HG03457 (cell line): ENCODE data around the gene ZNF219.

ENCODE experiments used
- ATAC-seq: cut with Tn5 transposase; IDR thresholded peaks from one replicate; pipeline ENCODE4 v1.9.1; 2021; ENCODE audit warnings: moderate number of reproducible peaks; ENCODE audit not compliant: unreplicated experiment

The ZNF219 gene

GRCh38 chr14:21098076-21098891, at the start of gene ZNF219:
Gene ZNF219, minus strand, starts transcription at chr14:21098655. Its CDS starts 5,064 bp downstream, at chr14:21093591.
- ATAC-seq = no peak

GRCh38 chr14:21145437-21145836, 47.0 kb upstream of the ZNF219 start:
- no peak for ATAC-seq

- no peak for ATAC-seq
Observed at GRCh38 chr14:21142357-21142756, 43.9 kb upstream of the ZNF219 start.

- ATAC-seq = no peak
Observed at GRCh38 chr14:21136024-21136423, 37.6 kb upstream of the ZNF219 start.

GRCh38 chr14:21133901-21134300, 35.4 kb upstream of the ZNF219 start:
- no peak for ATAC-seq

- ATAC-seq = no peak
Observed at GRCh38 chr14:21123429-21123828, 25.0 kb upstream of the ZNF219 start.

GRCh38 chr14:21121122-21121521, 22.7 kb upstream of the ZNF219 start:
- ATAC-seq = no peak

GRCh38 chr14:21120686-21121085, 22.2 kb upstream of the ZNF219 start:
- no peak for ATAC-seq

- no peak for ATAC-seq
Observed at GRCh38 chr14:21118933-21119332, 20.5 kb upstream of the ZNF219 start.

GRCh38 chr14:21113369-21113768, 14.9 kb upstream of the ZNF219 start:
- no peak for ATAC-seq

GRCh38 chr14:21112255-21112654, 13.8 kb upstream of the ZNF219 start:
- no peak for ATAC-seq

- ATAC-seq = no peak
Observed at GRCh38 chr14:21109377-21110138, 11.1 kb upstream of the ZNF219 start.

- no peak for ATAC-seq
Observed at GRCh38 chr14:21108791-21109190, 10.3 kb upstream of the ZNF219 start.

- no peak for ATAC-seq
Observed at GRCh38 chr14:21107283-21107800, 8.9 kb upstream of the ZNF219 start.

GRCh38 chr14:21106498-21107282, 8.2 kb upstream of the ZNF219 start:
- ATAC-seq = no peak

- no peak for ATAC-seq
Observed at GRCh38 chr14:21106176-21106497, 7.7 kb upstream of the ZNF219 start.

GRCh38 chr14:21105095-21105494, 6.6 kb upstream of the ZNF219 start:
- ATAC-seq = no peak

- no peak for ATAC-seq
Observed at GRCh38 chr14:21104448-21105060, 6.1 kb upstream of the ZNF219 start.

- ATAC-seq = peak; percentile 82
Observed at GRCh38 chr14:21103710-21104447, 5.4 kb upstream of the ZNF219 start.

GRCh38 chr14:21103411-21103709, 4.9 kb upstream of the ZNF219 start:
- no peak for ATAC-seq
